Measurements from ENCODE around the gene ZNF841.

The ZNF841 gene

DNA sequence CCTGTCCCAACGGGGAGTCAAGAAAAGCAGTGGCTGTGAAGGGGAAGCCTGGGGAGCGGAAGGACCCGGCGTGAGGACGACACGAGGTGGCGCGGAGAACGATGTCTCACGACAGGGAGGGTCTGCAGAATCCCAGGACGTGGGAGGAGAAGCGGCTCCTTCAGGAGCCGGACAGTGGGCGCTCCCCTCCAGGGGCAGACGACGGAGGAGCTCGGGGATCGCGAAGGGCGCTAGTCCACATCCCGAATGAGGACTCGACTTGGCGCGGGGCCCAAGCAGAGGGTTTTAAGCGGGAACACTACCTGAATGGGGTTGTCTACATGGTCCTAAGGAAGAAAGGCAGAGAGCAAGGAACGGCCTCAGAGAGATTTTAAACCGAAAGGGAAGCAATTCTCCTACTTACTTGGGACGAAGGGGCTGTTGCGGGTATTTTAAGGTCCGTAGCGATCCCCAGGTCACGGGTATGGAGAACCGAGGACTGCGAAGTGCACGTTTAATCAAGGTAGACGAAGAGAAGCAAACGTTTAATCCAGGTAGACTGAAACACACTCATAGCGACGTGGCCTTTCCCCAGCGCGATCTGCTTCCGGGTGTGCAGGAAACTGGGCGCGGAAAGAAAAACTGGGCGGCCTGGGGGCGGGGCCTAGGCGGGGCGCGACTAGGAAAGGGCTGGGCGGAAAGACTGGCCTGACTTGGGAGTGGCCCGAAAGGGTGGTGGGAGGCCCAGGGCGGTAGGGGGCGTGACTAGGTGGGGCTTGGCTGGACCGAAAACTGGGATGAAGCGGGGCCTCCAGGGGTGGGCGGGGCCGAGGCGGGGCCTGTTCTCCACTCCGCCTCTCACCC lies at the start of gene ZNF841:
ZNF841 (minus strand) TSS at position 594 of the 843 bp plus-strand sequence. CDS start 10,964 bp downstream, outside the sequence.
- no peaks in the 10 kb centered on the region for H3K27me3 ChIP-seq (ENCODE audit: insufficient read depth, poor library complexity, severe bottlenecking)
- peaks cover 34% of the 10 kb centered on the region for H3K36me3 ChIP-seq (ENCODE audit: low read depth)
- peaks cover 26% of the 10 kb centered on the region for H3K9me3 ChIP-seq (ENCODE audit: severe bottlenecking)
- H3K4me1 ChIP-seq (ENCODE audit: insufficient read depth, poor library complexity, severe bottlenecking), result peaks cover 3% of the 10 kb centered on the region
- DNase-seq (ENCODE audit: low spot score) (peak; percentile 91), ATAC-seq (ENCODE audit: low read depth) (peak; percentile 95)
- H3K27ac ChIP-seq (ENCODE audit: poor library complexity, severe bottlenecking), result peak within 1 kb of the TSS; percentile 49
- TF ChIP-seq, protein P1, sequence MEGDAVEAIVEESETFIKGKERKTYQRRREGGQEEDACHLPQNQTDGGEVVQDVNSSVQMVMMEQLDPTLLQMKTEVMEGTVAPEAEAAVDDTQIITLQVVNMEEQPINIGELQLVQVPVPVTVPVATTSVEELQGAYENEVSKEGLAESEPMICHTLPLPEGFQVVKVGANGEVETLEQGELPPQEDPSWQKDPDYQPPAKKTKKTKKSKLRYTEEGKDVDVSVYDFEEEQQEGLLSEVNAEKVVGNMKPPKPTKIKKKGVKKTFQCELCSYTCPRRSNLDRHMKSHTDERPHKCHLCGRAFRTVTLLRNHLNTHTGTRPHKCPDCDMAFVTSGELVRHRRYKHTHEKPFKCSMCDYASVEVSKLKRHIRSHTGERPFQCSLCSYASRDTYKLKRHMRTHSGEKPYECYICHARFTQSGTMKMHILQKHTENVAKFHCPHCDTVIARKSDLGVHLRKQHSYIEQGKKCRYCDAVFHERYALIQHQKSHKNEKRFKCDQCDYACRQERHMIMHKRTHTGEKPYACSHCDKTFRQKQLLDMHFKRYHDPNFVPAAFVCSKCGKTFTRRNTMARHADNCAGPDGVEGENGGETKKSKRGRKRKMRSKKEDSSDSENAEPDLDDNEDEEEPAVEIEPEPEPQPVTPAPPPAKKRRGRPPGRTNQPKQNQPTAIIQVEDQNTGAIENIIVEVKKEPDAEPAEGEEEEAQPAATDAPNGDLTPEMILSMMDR (IDR thresholded peaks at IDR 0.05; ENCODE audit: poor library complexity, severe bottlenecking), result no peak
- peak within 1 kb of the TSS; percentile 57 for H3K4me3 ChIP-seq (ENCODE audit: severe bottlenecking)

DNA sequence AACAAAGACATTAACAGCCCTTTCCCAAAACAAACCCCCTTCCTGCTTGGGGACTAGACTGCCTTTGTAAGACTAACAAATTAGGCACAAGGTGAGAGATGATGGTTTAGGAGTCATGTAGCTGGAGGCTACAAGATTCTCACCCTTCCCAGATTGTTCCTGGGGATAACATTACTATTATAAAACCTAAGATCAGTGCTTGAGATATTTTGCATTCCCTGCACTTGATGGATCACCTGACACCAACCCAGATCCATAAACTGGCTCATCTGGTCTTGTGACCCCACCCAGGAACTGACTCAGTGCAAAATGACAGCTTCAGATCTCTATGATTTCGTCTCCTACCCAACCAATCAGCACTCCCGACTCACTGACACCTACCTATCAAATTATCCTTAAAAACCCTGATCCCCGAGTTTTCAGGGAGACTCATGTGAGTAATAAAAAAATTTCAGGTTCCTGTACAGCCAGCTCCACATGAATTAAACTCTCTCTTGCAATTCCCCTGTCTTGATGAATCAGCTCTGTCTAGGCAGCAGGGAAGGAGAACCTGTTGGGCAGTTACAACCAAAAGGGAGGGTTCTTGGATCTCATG lies 46.5 kb upstream of the ZNF841 start:
- H3K36me3 ChIP-seq (ENCODE audit: low read depth), result no peaks in the 10 kb centered on the region; the same call in 1 of the 2 replicates
- DNase-seq (ENCODE audit: low spot score) (no peak), ATAC-seq (ENCODE audit: low read depth) (no peak)
- no peaks in the 10 kb centered on the region for H3K4me1 ChIP-seq (ENCODE audit: insufficient read depth, poor library complexity, severe bottlenecking)
- H3K27ac ChIP-seq (ENCODE audit: poor library complexity, severe bottlenecking), result peak overlapping the region; percentile 29
- no peak overlapping the region for H3K4me3 ChIP-seq (ENCODE audit: severe bottlenecking)
- peaks cover 3% of the 10 kb centered on the region for H3K9me3 ChIP-seq (ENCODE audit: severe bottlenecking)
- TF ChIP-seq, protein P1 (IDR thresholded peaks at IDR 0.05; ENCODE audit: poor library complexity, severe bottlenecking), result no peak
- no peaks in the 10 kb centered on the region for H3K27me3 ChIP-seq (ENCODE audit: insufficient read depth, poor library complexity, severe bottlenecking)

DNA sequence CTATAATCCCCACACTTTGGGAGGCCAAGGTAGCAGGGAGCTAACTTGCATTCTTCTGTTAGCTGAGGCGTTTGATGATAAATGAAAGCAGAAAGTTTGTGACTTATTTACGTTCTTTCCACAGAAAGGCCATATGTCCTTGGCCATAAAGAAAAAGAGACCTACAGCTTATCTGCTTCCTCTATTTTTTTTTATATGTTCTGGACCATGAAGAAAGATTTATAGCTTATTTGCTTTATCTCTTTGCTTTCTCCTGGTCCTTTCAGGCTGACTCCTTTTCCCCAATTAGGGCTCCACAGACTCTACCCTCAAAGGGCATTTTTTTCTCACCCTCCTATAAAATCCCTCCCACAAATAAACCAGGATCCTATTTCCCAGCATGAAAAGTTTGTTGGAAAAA lies 45.6 kb upstream of the ZNF841 start:
- Histone ChIP-seq H3K9me3 (ENCODE audit: severe bottlenecking) (no peaks in the 10 kb centered on the region), H3K36me3 (ENCODE audit: low read depth) (peaks cover 5% of the 10 kb centered on the region)
- TF ChIP-seq, protein P1 (IDR thresholded peaks at IDR 0.05; ENCODE audit: poor library complexity, severe bottlenecking), result no peak

DNA sequence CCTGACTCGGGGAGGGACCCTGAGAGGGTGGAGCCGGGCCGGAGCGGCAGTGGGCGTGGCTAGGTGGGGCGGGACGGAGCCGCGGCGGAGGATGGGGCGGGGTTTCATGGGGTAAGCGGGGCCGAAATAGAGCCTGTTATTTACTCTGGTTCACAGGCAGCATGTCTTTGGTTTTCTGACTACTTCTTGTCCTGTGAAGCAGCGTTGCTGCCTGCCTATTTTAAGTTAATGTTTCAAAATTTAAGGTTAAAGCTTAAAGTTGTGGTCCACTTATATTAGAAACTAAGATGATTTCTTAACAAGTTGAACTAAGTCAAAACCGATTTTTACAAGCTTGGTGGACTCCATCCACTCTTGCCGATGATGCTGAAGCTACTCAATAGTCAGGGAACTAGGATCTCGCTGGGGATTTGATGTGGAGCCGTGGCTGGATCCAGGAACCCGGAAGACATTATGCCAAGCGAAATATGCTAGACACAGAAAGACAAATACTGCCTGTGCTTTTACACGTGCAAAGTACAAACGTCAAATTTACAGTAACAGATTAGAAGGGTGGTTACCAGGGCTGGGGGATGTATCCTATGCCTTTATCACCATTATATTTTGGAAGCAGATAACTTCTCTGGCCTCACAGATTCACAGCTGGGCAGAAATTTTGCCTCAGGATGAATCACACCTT lies 44.6 kb upstream of the ZNF841 start:
- peaks cover 5% of the 10 kb centered on the region for H3K36me3 ChIP-seq (ENCODE audit: low read depth)
- H3K27me3 ChIP-seq (ENCODE audit: insufficient read depth, poor library complexity, severe bottlenecking), result no peaks in the 10 kb centered on the region
- H3K4me1 ChIP-seq (ENCODE audit: insufficient read depth, poor library complexity, severe bottlenecking), result no peaks in the 10 kb centered on the region
- DNase-seq (ENCODE audit: low spot score) (no peak), ATAC-seq (ENCODE audit: low read depth) (peak; percentile 92)
- H3K4me3 ChIP-seq (ENCODE audit: severe bottlenecking), result peak overlapping the region; percentile 49
- peaks cover 2% of the 10 kb centered on the region for H3K9me3 ChIP-seq (ENCODE audit: severe bottlenecking)
- peak overlapping the region; percentile 80 for H3K27ac ChIP-seq (ENCODE audit: poor library complexity, severe bottlenecking)
- TF ChIP-seq, protein P1 (IDR thresholded peaks at IDR 0.05; ENCODE audit: poor library complexity, severe bottlenecking), result no peak

More for the DNA sequence above, 45.6 kb upstream of the ZNF841 start:
- no peak overlapping the region for H3K27ac ChIP-seq (ENCODE audit: poor library complexity, severe bottlenecking)
- DNase-seq (ENCODE audit: low spot score), result no peak
- H3K27me3 ChIP-seq (ENCODE audit: insufficient read depth, poor library complexity, severe bottlenecking), result no peaks in the 10 kb centered on the region
- H3K4me1 ChIP-seq (ENCODE audit: insufficient read depth, poor library complexity, severe bottlenecking), result no peaks in the 10 kb centered on the region
- ATAC-seq (ENCODE audit: low read depth), result no peak
- no peak overlapping the region for H3K4me3 ChIP-seq (ENCODE audit: severe bottlenecking)

All from RWPE2 (cell line).